ENCODE measurements around the gene FAM83B. TPM values are rescaled to one million over a fixed set of nuclear protein-coding genes. Genes with fewer than 3 reads are reported as not detected.
A peak's percentile ranks its signal among the peaks of the same experiment; 100 is the strongest.

FAM83B gene
- total and polyA plus RNA-seq, 2 of the 13 experiments (the other 11 are each of a cell fraction or from before 2014, with no cell fraction given): not detected

DNA sequence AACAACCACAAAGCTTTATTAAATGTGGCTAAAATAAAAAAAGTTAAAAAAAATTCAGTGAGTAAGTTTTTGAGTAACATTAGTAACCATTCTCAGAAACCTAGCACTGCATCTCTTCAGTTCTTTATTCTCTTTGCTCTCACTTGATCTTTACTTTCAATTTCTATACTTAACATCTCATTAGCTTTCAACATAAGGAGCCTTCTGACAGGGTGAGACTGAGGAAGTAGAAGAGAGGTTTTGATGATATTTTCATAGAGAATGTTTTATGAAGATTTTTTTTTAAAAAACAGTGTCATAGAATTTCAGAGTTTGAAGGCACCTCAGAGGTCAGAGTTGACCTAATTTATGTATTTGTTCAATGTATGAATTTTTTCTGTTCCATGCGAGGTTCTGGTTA is 60.8 kb downstream of the FAM83B start (continued):
- no peak for TF ChIP-seq HDAC6 (IDR thresholded peaks at IDR 0.05; ENCODE audit: low read depth, low read length)
- TF ChIP-seq, protein P1, sequence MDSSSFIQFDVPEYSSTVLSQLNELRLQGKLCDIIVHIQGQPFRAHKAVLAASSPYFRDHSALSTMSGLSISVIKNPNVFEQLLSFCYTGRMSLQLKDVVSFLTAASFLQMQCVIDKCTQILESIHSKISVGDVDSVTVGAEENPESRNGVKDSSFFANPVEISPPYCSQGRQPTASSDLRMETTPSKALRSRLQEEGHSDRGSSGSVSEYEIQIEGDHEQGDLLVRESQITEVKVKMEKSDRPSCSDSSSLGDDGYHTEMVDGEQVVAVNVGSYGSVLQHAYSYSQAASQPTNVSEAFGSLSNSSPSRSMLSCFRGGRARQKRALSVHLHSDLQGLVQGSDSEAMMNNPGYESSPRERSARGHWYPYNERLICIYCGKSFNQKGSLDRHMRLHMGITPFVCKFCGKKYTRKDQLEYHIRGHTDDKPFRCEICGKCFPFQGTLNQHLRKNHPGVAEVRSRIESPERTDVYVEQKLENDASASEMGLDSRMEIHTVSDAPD (CRISPR knock-in tag; IDR thresholded peaks at IDR 0.05): no peak
- TF ChIP-seq U2AF2 (IDR thresholded peaks at IDR 0.05; ENCODE audit: low read depth, low read length): no peak
- TF ChIP-seq, protein P2, sequence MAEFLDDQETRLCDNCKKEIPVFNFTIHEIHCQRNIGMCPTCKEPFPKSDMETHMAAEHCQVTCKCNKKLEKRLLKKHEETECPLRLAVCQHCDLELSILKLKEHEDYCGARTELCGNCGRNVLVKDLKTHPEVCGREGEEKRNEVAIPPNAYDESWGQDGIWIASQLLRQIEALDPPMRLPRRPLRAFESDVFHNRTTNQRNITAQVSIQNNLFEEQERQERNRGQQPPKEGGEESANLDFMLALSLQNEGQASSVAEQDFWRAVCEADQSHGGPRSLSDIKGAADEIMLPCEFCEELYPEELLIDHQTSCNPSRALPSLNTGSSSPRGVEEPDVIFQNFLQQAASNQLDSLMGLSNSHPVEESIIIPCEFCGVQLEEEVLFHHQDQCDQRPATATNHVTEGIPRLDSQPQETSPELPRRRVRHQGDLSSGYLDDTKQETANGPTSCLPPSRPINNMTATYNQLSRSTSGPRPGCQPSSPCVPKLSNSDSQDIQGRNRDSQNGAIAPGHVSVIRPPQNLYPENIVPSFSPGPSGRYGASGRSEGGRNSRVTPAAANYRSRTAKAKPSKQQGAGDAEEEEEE (CRISPR knock-in tag; IDR thresholded peaks at IDR 0.05; ENCODE audit: borderline replicate concordance): no peak

DNA sequence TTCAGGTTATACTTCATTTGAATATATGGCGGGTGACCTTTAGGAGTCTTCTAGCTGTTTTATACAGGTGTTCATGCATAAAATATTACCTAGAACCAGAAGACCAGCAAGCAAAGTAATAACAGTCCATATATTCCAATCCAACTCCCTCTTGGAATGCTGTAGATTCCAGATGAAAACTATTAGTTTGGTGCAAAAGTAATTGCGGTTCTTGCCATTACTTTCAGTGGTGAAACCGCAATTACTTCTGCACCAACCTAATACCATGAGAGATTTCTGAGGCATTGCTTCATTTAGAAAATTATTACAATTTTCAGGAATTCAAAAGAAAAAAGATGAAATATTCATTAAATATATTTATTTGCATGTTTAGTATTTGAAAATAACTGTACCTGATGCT is 62.6 kb downstream of the FAM83B start:
- WGBS (ENCODE audit: low lambda C conversion rate): 44% methylated on average over 3 of the region's 3 CpGs
- no peak for ATAC-seq
- H3K4me3 ChIP-seq (replicated peaks in 1 of 3; ENCODE audit: insufficient read depth in 1 of 3, low read depth in 2 of 3, low read length in 3 of 3): no peak overlapping the region
- in situ Hi-C loops (cut with HindIII; ENCODE audit: extremely low pct_ligation_motif_present, low pct_unique_long_range_greater_than_20kb): no loop called here
- H3K79me2 ChIP-seq (ENCODE audit: insufficient read depth, low read length): no peaks in the 10 kb centered on the region
- intact Hi-C loops (cut with micrococcal nuclease; ENCODE audit: unreplicated experiment): no loop called here
- no peak for DNase-seq (ENCODE audit: low spot score)
- FAIRE-seq: no peak
- POLR2A ChIA-PET: no interaction called here
- no peak overlapping the region for H2AFZ ChIP-seq (ENCODE audit: low read length)
- no peak overlapping the region for H3K4me2 ChIP-seq (ENCODE audit: low read depth, low read length)
- H3K4me1 ChIP-seq (ENCODE audit: insufficient read depth, low read length): 0 out of 2 replicates have a peak, but pooled peaks cover 5% of the 10 kb centered on the region
- no peaks in the 10 kb centered on the region for H3K27me3 ChIP-seq (ENCODE audit: control insufficient read depth in 1 of 2, insufficient read depth in 2 of 2, low read length in 2 of 2)
- TF ChIP-seq ZNF207 (IDR thresholded peaks at IDR 0.05; ENCODE audit: borderline replicate concordance): no peak
- TF ChIP-seq, protein P3, sequence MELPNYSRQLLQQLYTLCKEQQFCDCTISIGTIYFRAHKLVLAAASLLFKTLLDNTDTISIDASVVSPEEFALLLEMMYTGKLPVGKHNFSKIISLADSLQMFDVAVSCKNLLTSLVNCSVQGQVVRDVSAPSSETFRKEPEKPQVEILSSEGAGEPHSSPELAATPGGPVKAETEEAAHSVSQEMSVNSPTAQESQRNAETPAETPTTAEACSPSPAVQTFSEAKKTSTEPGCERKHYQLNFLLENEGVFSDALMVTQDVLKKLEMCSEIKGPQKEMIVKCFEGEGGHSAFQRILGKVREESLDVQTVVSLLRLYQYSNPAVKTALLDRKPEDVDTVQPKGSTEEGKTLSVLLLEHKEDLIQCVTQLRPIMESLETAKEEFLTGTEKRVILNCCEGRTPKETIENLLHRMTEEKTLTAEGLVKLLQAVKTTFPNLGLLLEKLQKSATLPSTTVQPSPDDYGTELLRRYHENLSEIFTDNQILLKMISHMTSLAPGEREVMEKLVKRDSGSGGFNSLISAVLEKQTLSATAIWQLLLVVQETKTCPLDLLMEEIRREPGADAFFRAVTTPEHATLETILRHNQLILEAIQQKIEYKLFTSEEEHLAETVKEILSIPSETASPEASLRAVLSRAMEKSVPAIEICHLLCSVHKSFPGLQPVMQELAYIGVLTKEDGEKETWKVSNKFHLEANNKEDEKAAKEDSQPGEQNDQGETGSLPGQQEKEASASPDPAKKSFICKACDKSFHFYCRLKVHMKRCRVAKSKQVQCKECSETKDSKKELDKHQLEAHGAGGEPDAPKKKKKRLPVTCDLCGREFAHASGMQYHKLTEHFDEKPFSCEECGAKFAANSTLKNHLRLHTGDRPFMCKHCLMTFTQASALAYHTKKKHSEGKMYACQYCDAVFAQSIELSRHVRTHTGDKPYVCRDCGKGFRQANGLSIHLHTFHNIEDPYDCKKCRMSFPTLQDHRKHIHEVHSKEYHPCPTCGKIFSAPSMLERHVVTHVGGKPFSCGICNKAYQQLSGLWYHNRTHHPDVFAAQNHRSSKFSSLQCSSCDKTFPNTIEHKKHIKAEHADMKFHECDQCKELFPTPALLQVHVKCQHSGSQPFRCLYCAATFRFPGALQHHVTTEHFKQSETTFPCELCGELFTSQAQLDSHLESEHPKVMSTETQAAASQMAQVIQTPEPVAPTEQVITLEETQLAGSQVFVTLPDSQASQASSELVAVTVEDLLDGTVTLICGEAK (IDR thresholded peaks at IDR 0.05): peak; percentile 91
- TF ChIP-seq, protein P3 (CRISPR knock-in tag; IDR thresholded peaks at IDR 0.05): no peak
- H3K36me3 ChIP-seq (replicated peaks in 1 of 2; ENCODE audit: control insufficient read depth in 1 of 2, insufficient read depth in 2 of 2, low read length in 2 of 2): no peaks in the 10 kb centered on the region
- no TSS peak for BruUV-seq (replicated peaks)
- H3K9me3 ChIP-seq (ENCODE audit: low read length): no peaks in the 10 kb centered on the region
- H4K20me1 ChIP-seq (ENCODE audit: insufficient read depth, low read length): no peaks in the 10 kb centered on the region
- H3K9ac ChIP-seq (ENCODE audit: insufficient read depth, low read depth, low read length): no peak overlapping the region
- CTCF ChIA-PET (ENCODE audit: low intra/inter-chr PET ratio, low total read pairs): no interaction called here
- H3K27ac ChIP-seq (ENCODE audit: extremely low read length, insufficient read depth, low read length): no peak overlapping the region

Data from HepG2 (cell line).